Fibroblast of villous mesenchyme (primary cell): ENCODE data around the gene PABPN1L. TPM values are rescaled to one million over a fixed set of nuclear protein-coding genes. Genes with fewer than 3 reads are reported as not detected.

Experiments used
- DNase-seq: peaks from one replicate; pipeline ENCODE4 v3.0.0-alpha.2; 2010; ENCODE audit warnings: low read depth
- H3K4me3 ChIP-seq: 2 replicates; pipeline ENCODE4 v1.5.1; 2011; ENCODE audit warnings: low read depth, mild to moderate bottlenecking, low read length
- total RNA-seq: library from RNA; depleted of rRNA; stranded (reverse); fragments of >200 nt; gene quantifications from 2 replicates; pipeline ENCODE4 v1.2.3, GENCODE V29; 2012
- TF ChIP-seq, protein P1 (sequence below): IDR thresholded peaks from 2 replicates; pipeline ENCODE4 v1.5.1; 2012; ENCODE audit warnings: low read depth, mild to moderate bottlenecking, low read length; ENCODE audit not compliant: insufficient read depth

PABPN1L gene
- total RNA-seq, 1 donor = not detected

DNA sequence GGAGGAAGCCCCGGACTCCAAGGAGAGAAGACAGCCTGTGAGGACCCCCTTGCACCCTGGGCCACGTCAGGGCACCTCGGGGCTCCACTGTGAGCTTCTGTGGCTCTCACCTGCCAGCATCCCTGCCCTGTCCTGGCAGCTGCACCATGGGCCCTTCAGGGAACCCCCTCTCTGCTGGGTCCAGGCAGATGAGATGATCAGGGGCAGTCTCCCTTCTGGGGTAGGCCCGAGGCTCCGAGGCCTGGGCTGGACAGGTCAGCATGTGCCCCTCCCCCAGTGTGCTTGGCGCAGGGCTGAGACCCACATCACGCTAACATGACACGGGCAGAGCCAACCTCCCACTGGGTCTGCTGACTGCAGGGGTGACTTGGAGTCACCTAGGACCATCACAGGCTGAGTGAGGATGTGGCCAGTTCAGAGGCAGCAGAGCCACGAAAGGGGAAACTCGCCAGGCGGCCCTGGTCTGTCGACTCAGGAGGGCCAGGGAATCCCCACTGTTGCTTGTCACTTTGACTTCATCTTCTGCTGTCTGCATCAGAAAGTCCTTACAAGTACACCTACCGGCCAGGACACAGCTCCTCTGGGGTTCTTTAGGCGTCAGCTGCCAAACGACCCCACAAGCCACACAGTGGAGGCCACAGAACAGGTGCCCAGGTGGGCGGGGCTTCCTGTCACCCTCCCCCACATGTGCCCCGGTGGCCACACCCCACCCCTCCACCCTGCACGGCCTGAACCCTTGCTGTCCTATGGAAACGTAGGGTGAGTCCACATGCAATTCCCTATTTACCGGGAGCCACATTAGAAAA lies 12.0 kb downstream of the PABPN1L start:
- DNase-seq = no peak
- H3K4me3 ChIP-seq = no peak overlapping the region
- TF ChIP-seq, protein P1, sequence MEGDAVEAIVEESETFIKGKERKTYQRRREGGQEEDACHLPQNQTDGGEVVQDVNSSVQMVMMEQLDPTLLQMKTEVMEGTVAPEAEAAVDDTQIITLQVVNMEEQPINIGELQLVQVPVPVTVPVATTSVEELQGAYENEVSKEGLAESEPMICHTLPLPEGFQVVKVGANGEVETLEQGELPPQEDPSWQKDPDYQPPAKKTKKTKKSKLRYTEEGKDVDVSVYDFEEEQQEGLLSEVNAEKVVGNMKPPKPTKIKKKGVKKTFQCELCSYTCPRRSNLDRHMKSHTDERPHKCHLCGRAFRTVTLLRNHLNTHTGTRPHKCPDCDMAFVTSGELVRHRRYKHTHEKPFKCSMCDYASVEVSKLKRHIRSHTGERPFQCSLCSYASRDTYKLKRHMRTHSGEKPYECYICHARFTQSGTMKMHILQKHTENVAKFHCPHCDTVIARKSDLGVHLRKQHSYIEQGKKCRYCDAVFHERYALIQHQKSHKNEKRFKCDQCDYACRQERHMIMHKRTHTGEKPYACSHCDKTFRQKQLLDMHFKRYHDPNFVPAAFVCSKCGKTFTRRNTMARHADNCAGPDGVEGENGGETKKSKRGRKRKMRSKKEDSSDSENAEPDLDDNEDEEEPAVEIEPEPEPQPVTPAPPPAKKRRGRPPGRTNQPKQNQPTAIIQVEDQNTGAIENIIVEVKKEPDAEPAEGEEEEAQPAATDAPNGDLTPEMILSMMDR = no peak

- no peak overlapping the region for H3K4me3 ChIP-seq
- TF ChIP-seq, protein P1 = no peak
- peak; percentile 17 for DNase-seq
Measured at GRCh38 chr16:88853325-88853941, 13.0 kb downstream of the PABPN1L start.

DNA sequence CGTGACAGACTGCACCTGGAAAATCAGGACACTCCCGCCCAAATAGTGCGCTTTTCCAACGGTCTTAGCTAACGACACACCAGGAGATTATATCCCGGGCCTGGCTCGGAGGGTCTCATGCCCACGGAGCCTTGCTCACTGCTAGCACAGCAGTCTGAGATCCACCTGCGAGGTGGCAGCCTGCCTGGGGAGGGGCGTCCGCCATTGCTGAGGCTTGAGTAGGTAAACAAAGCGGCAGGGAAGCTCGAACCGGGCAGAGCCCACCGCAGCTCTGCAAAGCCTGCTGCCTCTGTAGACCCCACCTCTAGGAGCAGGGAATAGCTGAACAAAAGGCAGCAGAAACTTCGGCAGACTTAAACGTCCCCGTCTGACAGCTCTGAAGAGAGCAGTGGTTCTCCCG lies 14.8 kb downstream of the PABPN1L start:
- no peak overlapping the region for H3K4me3 ChIP-seq
- DNase-seq = no peak
- TF ChIP-seq, protein P1 = no peak

DNA sequence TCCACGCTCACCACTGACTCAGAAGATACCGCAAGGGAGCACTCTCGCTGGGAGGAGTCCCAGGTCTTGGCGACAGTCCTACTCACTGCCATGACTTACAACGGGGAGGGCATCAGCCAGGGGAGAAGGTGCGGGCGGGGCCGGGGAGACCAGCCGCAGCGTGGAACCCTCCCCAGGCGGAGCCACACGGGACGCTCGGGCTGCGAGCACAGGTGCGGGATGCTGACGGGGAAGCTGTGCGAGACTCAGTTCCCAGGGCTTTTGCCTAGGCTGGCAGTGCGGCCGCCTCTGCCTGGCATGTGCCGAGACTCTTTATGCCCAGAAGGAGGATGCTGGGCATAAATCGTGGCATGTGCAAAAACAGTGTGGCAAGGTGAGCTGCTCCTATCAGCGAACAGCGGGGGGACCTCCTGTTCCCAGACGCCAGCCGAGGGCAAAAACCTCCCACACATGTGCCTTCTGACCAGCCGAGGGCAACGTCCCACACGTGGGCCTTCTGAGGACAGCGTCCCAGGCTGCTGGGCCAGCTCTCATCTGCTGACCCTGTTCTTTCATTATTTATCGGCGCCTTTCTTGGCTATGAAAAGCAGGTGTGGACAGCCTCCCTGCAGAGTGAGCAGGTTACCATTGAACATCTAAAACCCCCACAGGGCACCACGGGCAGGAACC lies 15.8 kb downstream of the PABPN1L start:
- TF ChIP-seq, protein P1 = no peak
- H3K4me3 ChIP-seq = no peak overlapping the region
- no peak for DNase-seq

GRCh38 chr16:88848557-88848956 lies 17.9 kb downstream of the PABPN1L start:
- no peak for DNase-seq
- H3K4me3 ChIP-seq = no peak overlapping the region
- TF ChIP-seq, protein P1 = no peak

DNA sequence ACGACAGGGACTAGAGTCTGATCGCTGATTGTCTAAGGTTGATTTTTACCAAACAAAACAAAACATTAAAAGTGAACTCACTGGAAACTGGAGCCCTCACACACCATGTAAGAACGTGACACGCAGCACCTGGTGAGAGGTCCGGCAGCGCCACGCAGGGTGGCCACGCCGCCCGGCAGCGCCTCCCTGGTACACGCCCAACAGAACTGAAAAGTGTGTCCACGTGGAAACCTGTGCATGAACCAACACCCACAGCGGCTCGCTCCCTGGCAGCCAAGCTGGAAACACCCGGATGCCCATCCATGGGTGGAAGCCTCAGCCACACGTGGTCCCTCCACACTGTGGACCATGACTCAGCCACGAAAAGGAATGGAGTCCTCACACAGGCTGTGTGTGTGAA lies 18.8 kb downstream of the PABPN1L start:
- H3K4me3 ChIP-seq = no peak overlapping the region
- no peak for DNase-seq
- TF ChIP-seq, protein P1 = no peak
